Activated CD8-positive, alpha-beta memory T cell treated with anti-CD3 and anti-CD28 coated beads for 1 hour (primary cell): ENCODE data around the gene PRMT1.
"Not testable (repeated sequence)": the region's sequence is repeated elsewhere in the genome, so short reads cannot be mapped to it uniquely, and the experiment has no call there.

Source experiments
- DNase-seq, 2 donors: peaks; one replicate each; pipeline ENCODE4 v3.0.0-alpha.2; 2020; ENCODE audit warnings: low read depth in 1 of 2; ENCODE audit errors: extremely low read depth in 1 of 2

Gene PRMT1

GRCh38 chr19:49677231-49677900 is at the start of gene PRMT1:
Gene PRMT1 (plus strand): TSS chr19:49677271. CDS start chr19:49677281, 10 bp downstream.
- DNase-seq = peak in 1 of 2 donors; percentile 32

GRCh38 chr19:49629659-49630058 is 47.4 kb upstream of the PRMT1 start:
- DNase-seq = no peak

- DNase-seq = no peak
These were observed 46.0 kb upstream of the PRMT1 start for GRCh38 chr19:49631014-49631588.

- DNase-seq = no peak
These were observed 45.4 kb upstream of the PRMT1 start for GRCh38 chr19:49631610-49632192.

GRCh38 chr19:49632576-49632975 is 44.5 kb upstream of the PRMT1 start:
- DNase-seq = no peak

GRCh38 chr19:49633273-49633672 is 43.8 kb upstream of the PRMT1 start:
- DNase-seq = not testable (repeated sequence)

GRCh38 chr19:49635530-49636232 is 41.4 kb upstream of the PRMT1 start:
- no peak for DNase-seq

GRCh38 chr19:49636233-49636932 is 40.7 kb upstream of the PRMT1 start:
- DNase-seq = no peak

GRCh38 chr19:49637821-49638738 is 39.0 kb upstream of the PRMT1 start:
- no peak for DNase-seq

- DNase-seq = no peak
These were observed 37.5 kb upstream of the PRMT1 start for GRCh38 chr19:49639401-49640112.

- peak; percentile 99 to 100 for DNase-seq
These were observed 36.8 kb upstream of the PRMT1 start, which contains the start of gene RRAS for GRCh38 chr19:49640113-49640898. Gene RRAS (minus strand): TSS chr19:49640143. CDS start chr19:49640098, 45 bp downstream.

- peak; percentile 97 to 98 for DNase-seq
These were observed 35.2 kb upstream of the PRMT1 start, which contains the start of gene SCAF1 for GRCh38 chr19:49641688-49642491. Gene SCAF1 (plus strand): TSS chr19:49642209. CDS start chr19:49645027, 2,818 bp downstream.

- DNase-seq = no peak
These were observed 34.5 kb upstream of the PRMT1 start for GRCh38 chr19:49642492-49643035.

GRCh38 chr19:49643466-49643865 is 33.6 kb upstream of the PRMT1 start:
- DNase-seq = no peak

GRCh38 chr19:49645592-49645991 is 31.5 kb upstream of the PRMT1 start:
- no peak for DNase-seq

GRCh38 chr19:49645995-49646394 is 31.1 kb upstream of the PRMT1 start:
- DNase-seq = no peak

- no peak for DNase-seq
These were observed 30.5 kb upstream of the PRMT1 start for GRCh38 chr19:49646586-49646985.
